Activated gamma-delta T cell treated with Interleukin-2 at 50 U/mL for 16 hours (primary cell): ENCODE data around the gene CHAT.
"Not testable (repeated sequence)": the region's sequence is repeated elsewhere in the genome, so short reads cannot be mapped to it uniquely, and the experiment has no call there.

Experiments used
- DNase-seq: peaks from one replicate; pipeline ENCODE4 v3.0.0-alpha.2; 2020

The CHAT gene

GRCh38 chr10:49654036-49654693 is 40.3 kb downstream of the CHAT start:
- DNase-seq: no peak

GRCh38 chr10:49655099-49655498 is 41.3 kb downstream of the CHAT start:
- no peak for DNase-seq

- no peak for DNase-seq
These were observed 43.1 kb downstream of the CHAT start for GRCh38 chr10:49656845-49657493.

- DNase-seq: no peak
These were observed 43.8 kb downstream of the CHAT start for GRCh38 chr10:49657606-49658005.

- DNase-seq: no peak
These were observed 47.5 kb downstream of the CHAT start for GRCh38 chr10:49661140-49661856.

GRCh38 chr10:49662169-49662830 is 48.5 kb downstream of the CHAT start:
- no peak for DNase-seq

- no peak for DNase-seq
These were observed 49.8 kb downstream of the CHAT start for GRCh38 chr10:49663596-49663995.

- no peak for DNase-seq
These were observed 50.4 kb downstream of the CHAT start for GRCh38 chr10:49664006-49664841.

- no peak for DNase-seq
These were observed 51.1 kb downstream of the CHAT start for GRCh38 chr10:49664842-49665355.

- no peak for DNase-seq
These were observed 52.3 kb downstream of the CHAT start for GRCh38 chr10:49666054-49666615.

GRCh38 chr10:49666685-49667084 is 52.8 kb downstream of the CHAT start:
- DNase-seq: no peak

- no peak for DNase-seq
These were observed 54.2 kb downstream of the CHAT start for GRCh38 chr10:49667991-49668390.

- no peak for DNase-seq
These were observed 54.8 kb downstream of the CHAT start for GRCh38 chr10:49668684-49669083.

- DNase-seq: no peak
These were observed 65.1 kb downstream of the CHAT start for GRCh38 chr10:49678827-49679479.

GRCh38 chr10:49679480-49679893 is 65.7 kb downstream of the CHAT start, which contains the start of gene C10orf53:
TSS of gene C10orf53 (plus strand) at chr10:49679651. CDS start at chr10:49679698, 47 bp downstream.
- no peak for DNase-seq

- DNase-seq: not testable (repeated sequence)
These were observed 68.6 kb downstream of the CHAT start for GRCh38 chr10:49682449-49682848.

GRCh38 chr10:49682879-49683278 is 69.0 kb downstream of the CHAT start:
- no peak for DNase-seq

- no peak for DNase-seq
These were observed 72.8 kb downstream of the CHAT start for GRCh38 chr10:49686651-49687050.

- DNase-seq: no peak
These were observed 74.5 kb downstream of the CHAT start for GRCh38 chr10:49688261-49688846.

- DNase-seq: no peak
These were observed 75.1 kb downstream of the CHAT start for GRCh38 chr10:49688920-49689319.
